NCI-H1930 (cell line): ENCODE measurements around the gene RALGPS1.

Experiments used
- DNase-seq, 2 experiments: peaks; one replicate each; lab custom pipeline; 2025; lab: John Stamatoyannopoulos, UW

The RALGPS1 gene

DNA sequence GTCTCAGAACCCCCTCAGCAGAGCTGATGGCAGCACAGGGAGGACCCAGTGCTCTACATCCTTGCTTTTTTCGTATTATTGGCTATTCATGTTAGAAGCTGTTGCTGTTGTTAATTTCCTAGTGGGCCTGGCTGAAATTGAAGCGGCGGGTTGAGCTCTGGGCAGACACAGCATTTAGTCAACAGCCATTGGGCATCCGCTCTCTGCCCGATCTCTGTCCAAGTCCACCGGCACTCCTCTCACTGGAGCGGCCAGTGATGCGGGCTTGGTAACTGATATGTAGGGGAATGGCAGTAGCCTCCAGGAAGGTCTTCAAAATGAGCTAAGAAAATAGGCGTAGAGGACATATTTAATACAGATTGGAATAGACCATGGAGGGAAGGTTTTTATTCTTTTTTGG is 348.7 kb downstream of the RALGPS1 start:
- DNase-seq = no peak

DNA sequence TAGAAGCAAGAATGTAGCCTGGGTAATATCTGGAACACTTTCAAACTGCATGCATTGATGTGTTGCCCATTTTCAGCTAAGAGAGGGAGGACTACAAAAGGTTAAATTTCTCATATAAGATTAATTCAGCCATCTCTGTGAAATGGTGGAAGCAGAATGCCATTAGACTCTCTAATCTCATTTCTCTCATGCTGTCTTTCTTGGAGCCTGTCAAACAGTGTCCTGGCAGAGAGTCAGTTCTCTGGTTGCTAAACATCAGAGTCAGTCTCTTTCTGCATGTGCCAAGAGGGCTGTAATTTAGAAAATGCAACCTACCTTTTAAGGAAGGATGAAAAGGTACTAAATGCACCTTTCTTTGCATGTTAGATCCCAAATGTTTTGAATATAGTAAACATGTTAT is 349.1 kb downstream of the RALGPS1 start:
- no peak for DNase-seq

DNA sequence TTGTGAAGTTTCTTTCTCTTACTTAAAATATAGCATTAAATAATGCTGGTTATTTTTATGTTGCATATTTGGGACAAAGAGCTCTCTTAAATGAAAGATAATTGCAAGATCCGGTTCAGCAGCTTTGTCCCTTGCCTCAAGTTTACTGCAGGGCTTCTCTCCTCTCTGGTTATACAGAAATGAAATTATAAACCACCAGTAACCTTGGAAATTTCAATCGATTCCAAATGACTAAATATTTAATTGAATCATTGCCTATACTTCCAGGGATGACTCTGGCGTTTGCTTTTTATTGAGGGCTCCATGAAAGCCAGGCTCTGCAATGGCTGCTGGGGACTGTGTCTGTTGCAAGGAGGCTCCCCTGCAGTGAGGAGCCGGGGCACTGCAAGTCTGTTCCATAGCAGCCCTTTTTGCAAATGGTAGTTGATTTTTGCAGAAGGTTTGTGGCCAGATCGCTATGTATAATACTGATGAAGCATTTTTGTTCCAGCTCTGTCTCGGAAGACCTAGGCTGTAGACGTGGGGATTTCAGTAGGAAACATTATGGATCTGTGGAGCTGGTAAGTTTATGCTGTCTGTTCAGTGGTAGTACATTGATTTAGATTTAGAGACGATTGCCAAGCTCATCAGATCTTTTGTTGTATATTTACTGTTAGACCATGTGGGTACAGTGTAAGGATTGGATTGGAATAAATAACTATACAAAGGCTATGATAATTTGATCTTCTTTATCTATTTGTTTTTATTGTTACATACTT is 350.1 kb downstream of the RALGPS1 start, which contains the start of gene GARNL3:
Gene GARNL3 (plus strand): TSS at position 313 of the 758 bp plus-strand sequence. CDS start 104 bp downstream, at position 417.
- no peak for DNase-seq

DNA sequence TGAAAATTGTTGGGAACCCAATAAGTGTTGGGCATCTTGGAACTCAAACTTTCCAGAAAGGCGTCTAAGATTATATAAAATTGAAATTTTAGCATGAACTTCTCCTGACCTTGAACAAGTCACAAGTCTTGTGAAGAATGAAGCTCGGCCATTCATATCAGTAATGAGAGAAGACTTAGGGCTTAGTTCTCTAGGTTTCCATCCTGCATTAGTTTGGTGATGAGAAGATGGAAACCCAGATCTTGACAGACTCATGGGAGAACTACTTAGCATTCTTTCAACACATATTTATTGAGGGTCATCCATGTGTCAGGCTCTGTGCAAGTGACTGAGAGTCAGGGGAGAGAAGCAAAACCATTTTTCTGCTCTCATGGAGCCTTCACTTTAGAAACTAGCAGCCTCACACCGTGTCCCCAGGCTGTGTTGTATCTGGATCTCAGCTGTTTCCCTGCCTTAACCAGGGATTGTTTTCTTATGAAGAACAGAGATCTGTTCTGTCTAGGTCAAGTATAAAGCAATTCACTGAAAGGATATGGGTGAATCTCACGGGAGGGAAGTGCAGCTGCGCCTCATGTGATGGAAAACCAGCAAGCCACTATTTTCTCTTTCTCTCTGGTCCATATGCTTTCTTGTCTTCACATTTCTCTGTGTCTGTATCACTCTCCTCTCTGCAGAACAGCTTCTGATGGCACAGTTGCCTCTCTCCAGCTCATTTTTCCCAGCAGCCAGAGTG is 353.4 kb downstream of the RALGPS1 start:
- DNase-seq = no peak

DNA sequence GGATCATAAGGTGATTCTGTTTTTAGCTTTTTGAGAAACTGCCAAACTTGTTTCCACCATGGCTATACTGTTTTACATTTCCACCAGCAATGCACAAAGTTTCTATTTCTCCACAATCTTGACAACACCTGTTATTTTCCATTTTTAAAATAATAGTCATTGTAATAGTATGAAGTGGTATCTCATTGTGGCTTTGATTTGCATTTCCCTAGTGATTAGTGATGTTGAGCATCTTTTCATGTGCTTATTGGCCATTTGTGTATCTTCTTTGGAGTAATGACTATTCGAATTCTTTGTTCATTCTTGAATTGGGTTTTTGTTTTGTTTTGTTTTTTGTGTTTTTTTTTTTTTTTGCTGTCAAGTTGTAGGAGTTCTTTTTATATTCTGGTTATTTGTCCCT is 354.9 kb downstream of the RALGPS1 start:
- no peak for DNase-seq
